ENCODE results near the gene DSEL.

DSEL gene

DNA sequence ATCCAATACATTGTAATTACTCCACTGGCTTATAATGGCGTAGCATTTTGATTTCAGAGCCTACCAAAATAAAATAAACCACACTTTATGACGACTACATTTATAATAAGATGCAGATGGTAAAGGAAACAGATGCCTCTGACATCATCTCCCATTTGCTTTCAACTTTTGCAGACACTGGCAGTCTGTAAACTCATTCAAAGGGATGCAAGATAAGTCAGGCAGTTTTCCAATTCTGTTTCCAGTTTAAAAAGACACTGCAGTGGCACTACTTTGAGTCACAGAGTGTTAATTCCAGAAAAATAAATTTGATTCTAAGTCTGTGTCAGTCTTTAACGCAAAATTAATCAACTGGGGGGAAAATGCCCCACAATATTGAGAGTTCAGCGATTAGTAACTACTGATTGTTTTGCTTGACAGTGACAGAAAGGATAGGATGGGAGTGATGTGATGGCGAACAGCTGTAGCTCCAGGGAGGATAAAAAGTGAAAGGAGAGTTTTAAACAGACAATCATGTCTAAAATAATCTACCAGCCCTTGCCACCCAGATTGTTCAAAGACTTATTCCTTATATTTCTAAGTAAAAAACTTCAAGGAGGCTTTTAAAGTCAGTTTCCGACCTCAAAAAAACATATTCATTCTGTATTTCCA lies 6.7 kb downstream of the DSEL start:
- in situ Hi-C loops (cut with MboI; ENCODE audit: low pct_unique_long_range_greater_than_20kb, low sequenced_read_pairs): no loop called here
- DNase-seq: no peak

DNA sequence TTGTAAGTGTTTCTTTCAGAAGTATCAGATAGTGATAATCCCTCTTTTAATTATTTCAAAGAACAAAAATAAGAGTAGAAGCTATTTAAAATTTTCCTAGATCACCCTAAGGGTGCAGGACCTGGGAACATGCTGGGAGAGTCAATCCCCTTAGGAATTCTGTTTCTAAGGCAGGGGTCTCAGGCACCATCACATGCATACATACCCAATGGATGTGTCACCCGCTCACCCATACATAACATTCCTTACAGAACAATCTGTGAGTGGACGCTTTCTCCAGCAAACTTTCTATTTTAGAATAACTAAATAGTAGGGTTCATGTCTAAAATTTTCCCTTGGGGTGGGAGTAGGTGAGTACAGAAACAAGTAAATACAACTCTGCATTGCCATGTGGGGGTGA lies 8.4 kb downstream of the DSEL start:
- in situ Hi-C loops (cut with MboI; ENCODE audit: low pct_unique_long_range_greater_than_20kb, low sequenced_read_pairs): no loop called here
- DNase-seq: no peak

DNA sequence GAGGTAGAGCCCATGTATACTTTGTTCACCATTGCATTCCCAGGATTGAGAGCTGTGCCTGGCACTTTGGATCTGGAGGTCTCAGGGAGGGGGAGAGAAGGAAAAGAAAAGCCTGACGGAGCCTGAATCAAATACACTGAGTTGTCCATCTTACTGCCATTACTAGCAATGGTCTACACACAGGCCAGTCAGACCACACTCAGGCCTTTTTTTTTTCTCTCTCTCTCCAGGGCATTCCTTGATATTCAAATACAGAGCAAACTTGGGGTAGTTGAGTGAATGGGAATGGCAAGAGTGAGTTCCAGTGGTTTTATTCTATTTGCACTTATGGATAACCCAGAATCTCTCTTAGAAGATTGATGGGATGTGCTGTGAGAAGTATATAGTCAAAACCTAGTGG lies 11.8 kb downstream of the DSEL start:
- in situ Hi-C loops (cut with MboI; ENCODE audit: low pct_unique_long_range_greater_than_20kb, low sequenced_read_pairs): no loop called here
- DNase-seq: no peak

DNA sequence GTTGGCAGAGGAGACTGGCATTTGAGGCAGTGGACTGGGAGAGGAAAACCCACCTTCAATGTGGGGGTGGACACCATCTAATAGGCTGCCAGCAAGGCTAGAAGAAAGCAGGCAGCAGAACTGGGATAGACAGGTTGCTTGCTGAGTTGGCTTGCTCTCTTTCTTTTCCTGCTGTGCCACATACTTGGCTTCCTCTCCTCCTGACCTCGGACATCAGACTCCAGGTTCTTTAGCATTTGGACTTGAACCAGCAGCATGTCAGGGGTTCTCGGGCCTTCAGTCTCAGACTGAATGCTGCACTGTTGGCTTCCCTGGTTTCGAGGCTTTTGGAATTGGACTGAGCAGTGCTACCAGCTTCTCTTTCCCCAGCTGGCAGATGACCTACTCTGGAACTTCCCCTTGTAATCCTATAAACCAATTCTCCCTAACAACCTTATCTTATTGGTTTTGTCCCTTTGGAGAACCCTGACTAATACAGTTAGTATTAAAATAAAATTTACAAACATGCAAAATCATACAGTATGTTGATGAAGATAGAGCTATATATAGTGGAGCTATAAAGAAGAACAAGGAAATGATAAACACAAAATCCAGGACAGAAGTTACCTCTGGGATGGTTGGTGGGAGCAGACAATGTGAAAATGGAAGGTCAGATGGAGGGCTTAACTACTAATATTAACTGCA lies 15.9 kb downstream of the DSEL start:
- in situ Hi-C loops (cut with MboI; ENCODE audit: low pct_unique_long_range_greater_than_20kb, low sequenced_read_pairs): no loop called here
- no peak for DNase-seq

DNA sequence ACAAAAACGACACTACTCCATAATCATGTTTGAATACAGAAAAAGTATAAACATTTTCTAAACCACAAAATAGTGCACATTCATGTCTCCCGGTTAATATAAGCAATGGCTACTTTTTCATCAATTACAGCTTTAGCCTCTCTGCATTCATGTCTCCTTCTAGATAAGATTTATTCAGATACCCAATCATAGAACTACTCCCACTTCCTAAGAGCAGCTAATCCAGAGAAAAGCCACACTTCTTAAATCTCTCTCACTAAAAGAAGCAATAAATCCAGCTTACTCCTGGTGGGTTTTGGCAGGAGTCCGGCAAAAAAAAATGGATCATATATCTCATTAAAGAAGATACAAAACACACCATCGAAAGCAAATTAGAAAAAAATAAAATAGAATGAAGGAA lies 20.1 kb downstream of the DSEL start:
- DNase-seq: no peak
- in situ Hi-C loops (cut with MboI; ENCODE audit: low pct_unique_long_range_greater_than_20kb, low sequenced_read_pairs): no loop called here

DNA sequence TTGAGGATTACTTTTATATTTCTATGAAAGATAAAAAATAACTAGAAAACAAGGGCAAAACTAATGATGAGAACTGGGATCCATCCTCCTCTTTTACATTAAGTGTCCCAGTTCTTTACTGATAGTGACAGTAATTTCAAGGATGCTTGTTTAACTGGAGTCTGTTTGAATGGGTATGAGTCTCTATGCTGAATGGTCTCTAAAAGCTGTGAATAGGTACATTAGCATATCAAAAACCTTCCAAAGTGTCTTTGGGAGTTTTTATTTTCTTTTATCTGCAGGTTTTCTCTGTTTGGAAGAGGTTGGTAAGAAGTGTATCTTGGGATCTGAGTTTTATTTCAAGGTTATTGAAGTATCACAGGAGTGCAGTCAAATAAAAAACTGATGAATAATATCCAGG lies 30.0 kb downstream of the DSEL start:
- in situ Hi-C loops (cut with MboI; ENCODE audit: low pct_unique_long_range_greater_than_20kb, low sequenced_read_pairs): no loop called here
- no peak for DNase-seq

DNA sequence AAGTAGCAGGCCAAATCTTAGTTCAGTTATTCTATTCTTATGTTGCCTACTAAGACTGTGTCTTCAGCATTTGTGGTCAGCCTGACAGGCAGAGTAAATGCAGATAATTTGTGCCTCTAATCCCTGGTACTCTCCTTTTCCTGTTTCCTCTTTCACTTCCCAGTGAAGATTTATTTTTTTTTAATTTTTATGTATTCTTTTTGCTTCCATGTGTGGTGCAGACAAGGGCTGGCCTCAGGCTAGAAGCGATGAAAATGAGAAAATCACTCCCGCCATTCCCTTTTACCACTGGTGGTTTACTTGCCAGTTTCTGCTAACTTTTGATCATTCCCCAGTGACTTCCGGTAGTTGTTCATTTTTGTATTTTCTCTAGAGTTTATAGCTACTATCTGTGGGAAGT lies 30.9 kb downstream of the DSEL start:
- in situ Hi-C loops (cut with MboI; ENCODE audit: low pct_unique_long_range_greater_than_20kb, low sequenced_read_pairs): no loop called here
- DNase-seq: no peak

DNA sequence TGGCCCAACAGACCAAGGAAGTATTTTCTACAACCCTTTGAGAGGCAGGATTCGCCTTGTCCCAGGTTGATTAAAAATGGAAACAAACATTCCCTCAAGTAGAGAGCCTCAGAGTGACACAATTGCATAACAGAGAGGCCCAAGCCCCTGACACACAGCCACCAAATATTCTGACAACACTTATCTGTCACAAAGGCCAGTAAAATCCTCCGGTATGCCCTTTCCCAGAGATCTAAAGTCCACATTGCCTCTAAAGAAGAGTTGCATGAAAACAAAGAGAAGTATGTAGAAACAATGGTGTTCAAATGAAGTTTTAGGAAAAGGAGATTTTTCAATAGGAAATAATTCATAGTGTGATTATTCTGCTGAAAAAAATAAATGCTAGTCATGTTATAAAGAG lies 32.1 kb downstream of the DSEL start:
- no peak for DNase-seq
- in situ Hi-C loops (cut with MboI; ENCODE audit: low pct_unique_long_range_greater_than_20kb, low sequenced_read_pairs): no loop called here

DNA sequence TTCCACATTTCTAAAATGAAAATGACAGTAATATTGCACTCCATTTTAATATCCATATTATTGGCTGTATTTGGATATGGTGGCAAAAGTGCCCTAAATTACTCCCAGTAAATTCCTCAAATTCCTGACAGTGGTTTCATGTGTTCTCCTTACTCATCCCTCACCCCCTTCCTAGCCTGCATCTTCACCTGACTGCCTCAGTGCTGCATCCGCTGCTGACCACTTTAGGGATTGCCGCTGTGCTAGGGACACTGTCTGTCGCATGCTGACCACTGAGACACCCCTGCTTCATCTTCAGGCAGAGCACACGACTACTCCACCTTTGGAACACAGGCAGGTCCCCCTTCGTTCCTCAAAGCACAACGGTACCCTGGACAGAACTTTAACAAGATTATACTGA lies 32.6 kb downstream of the DSEL start:
- DNase-seq: no peak
- in situ Hi-C loops (cut with MboI; ENCODE audit: low pct_unique_long_range_greater_than_20kb, low sequenced_read_pairs): no loop called here

DNA sequence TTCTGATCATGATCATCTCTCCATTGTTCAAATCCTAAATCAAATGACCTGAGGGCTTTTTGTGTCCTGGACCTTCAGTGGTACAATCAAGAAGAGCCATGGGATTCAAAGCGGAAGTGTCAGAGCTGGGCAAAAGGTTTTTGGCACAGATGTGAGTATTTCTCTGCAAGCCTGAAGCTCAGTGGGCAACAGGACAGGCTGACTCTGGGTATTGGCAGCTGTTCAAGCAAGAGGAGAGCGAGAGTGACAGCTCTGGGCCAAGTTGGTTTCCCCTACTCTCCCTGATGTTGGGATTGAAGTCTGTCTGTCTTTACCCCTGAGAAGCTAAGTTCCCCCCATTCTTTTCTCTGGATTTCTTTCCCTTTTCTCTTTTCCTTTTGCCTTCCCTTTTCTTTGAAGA lies 33.3 kb downstream of the DSEL start:
- in situ Hi-C loops (cut with MboI; ENCODE audit: low pct_unique_long_range_greater_than_20kb, low sequenced_read_pairs): no loop called here
- DNase-seq: no peak

DNA sequence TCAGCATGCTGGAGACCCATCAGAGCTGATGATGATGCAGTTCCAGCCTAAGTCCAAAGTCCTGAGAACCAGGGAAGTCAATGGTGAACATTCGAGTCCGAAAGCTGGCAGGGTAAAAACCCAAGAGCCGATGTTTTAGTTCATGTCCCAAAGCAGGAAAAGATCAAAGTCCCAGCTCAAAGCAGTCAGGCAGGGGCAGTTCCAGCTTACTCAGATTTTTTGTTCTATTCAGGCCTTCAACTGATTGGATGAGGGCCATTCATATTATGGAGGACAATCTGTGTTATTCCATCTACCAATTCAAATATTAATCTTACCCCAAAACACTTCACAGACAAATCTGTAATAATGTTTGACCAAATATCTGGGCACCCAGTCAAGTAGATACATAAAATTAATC lies 38.3 kb downstream of the DSEL start:
- in situ Hi-C loops (cut with MboI; ENCODE audit: low pct_unique_long_range_greater_than_20kb, low sequenced_read_pairs): no loop called here
- no peak for DNase-seq

DNA sequence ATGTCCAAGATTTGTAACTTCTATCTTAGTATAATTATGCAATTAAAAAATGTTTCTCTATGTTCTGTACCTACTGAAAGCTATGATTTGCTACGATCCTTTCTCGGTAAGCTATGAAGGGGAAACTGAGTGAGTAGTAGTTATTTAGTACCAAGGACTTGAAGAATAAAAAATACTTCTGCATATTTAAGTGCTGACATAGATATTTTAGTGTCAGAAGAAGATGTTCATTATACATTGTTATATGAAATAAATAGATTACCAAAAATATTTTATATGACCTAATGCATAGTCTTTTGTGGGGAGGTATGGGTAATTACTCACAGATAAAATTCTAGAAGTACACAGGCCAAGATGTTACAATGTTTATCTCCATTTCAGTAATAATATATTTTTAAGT lies 39.0 kb downstream of the DSEL start:
- in situ Hi-C loops (cut with MboI; ENCODE audit: low pct_unique_long_range_greater_than_20kb, low sequenced_read_pairs): no loop called here
- DNase-seq: no peak

DNA sequence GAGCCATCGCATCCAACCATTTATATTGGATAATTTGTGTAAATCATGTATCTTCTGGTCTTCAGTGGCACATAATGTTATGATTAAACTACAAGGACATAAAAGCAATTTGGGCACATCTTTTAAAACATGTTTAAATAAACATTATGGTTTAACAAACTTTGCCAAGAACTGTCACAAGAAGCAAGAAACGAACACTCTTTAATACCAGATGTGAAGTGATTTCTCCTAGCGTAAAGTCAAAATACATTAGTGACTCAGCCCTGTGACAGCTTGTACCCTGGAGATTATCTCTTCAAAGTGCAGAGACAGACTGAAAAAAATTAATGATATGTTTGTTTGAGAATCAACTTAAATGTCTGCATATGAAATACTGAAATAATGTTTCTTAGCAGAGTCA lies 39.9 kb downstream of the DSEL start:
- in situ Hi-C loops (cut with MboI; ENCODE audit: low pct_unique_long_range_greater_than_20kb, low sequenced_read_pairs): no loop called here
- DNase-seq: no peak

DNA sequence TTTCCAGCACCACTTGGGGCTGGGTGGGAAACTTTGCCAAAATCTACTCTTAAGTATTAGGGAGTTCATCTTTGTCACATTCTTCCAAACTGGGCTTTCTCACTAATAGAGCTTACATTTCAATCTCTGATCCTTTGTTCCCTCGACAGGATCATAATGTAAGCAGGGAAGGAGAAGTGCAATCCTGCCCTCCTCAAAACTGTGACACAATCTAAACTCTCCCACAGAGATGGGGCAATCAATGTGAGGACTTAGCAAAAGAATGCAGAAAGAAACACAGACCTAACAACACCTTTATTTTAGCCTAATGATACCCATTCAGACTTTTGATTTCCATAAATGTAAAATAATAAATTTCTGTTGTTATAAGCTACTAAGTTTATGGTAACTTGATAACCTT lies 40.8 kb downstream of the DSEL start:
- in situ Hi-C loops (cut with MboI; ENCODE audit: low pct_unique_long_range_greater_than_20kb, low sequenced_read_pairs): no loop called here
- no peak for DNase-seq

DNA sequence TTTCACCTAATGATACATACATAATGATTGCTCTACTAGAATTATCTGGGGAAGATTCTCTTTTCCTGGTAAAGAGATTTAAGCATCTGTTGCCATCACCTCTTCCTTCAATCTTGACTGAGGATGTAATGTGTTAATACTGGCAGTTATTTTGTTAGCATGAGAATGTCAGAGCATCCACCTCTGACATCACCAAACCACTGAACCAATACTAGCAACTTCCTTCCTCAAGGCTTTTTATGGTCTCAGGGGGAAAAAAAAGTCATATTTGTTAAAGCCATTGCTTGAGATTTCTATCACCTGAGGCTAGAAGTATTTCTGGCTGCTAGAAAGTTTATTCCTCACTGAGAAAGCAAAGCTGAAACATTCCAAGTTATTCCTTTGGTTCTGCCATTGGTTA lies 48.5 kb downstream of the DSEL start:
- in situ Hi-C loops (cut with MboI; ENCODE audit: low pct_unique_long_range_greater_than_20kb, low sequenced_read_pairs): no loop called here
- DNase-seq: no peak

DNA sequence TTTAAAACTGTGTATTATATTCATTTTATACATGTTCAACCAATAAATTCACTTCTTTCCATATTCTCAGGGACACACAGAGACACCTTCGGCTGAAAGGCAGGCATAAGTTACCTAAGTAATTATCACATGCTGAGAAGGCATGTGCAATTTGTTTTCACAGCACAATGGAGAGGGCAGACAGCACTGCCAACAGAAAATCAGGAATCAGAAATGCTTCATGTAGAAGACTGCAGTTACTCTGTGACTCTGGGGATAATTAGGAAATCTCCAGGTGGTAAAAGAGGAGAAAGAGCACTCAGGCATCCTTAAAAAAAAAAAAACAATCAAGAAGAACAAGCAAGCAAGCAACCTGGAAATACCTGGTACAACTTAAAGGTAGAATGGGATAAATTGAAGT lies 49.3 kb downstream of the DSEL start:
- in situ Hi-C loops (cut with MboI; ENCODE audit: low pct_unique_long_range_greater_than_20kb, low sequenced_read_pairs): no loop called here
- DNase-seq: no peak

DNA sequence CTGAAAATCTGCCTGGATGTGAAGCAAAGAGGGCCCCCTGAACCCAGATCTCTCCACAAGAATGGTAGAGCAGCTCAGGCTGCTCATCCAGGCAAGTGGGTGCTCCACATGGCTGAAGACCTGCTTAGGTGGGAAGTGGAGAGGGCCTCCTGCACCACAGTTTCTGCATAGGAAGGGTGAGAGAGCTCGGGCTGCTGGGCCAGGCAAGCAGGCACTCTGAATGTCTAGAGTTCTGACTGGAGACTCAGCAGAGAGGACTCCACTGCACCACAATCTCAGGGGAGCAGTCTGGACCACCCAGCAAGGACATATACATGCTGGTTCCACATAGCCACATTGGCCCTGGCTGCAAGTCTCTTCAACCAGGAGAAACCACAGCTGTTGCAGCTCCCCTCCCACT lies 52.0 kb downstream of the DSEL start:
- no peak for DNase-seq
- in situ Hi-C loops (cut with MboI; ENCODE audit: low pct_unique_long_range_greater_than_20kb, low sequenced_read_pairs): no loop called here

DNA sequence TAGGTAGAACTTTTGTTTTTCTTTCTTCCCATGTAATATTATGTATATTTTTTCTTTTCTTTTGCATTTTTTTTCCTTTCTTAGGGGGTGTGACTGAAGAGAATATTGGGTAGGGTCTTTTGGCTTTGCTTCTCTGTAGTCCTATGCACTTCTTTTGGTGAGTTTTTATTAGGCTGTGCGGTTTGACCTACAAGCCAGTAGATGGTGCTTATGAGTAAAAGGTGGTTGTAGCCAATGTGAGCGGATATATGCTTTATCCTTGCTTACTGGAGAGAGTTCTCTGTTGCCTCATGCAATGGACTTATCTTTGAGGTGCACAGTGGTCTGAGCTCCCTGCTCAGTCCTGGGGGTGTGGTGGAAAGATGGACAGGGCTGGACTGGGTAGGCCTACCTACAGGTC lies 52.7 kb downstream of the DSEL start:
- DNase-seq: peak; percentile 1
- in situ Hi-C loops (cut with MboI; ENCODE audit: low pct_unique_long_range_greater_than_20kb, low sequenced_read_pairs): no loop called here

DNA sequence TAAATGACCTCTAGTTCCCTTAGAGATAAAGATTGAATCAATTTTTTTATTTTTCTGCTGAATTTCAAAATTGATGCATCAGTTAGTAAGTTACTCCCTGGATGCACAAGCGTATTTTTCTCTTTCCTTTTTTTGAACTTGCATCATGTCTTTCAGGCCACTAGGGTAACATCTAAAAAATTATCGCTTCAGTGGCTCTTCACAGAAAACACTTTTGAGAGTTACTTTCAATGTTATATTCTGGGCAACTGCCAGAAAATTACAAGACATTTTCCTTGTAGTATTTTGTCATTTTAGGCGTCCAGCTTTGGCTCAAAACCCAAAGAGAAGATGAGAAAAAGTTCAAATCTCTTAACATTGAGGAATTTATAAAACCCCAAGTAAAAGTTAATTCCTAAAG lies 59.8 kb downstream of the DSEL start:
- DNase-seq: no peak
- in situ Hi-C loops (cut with MboI; ENCODE audit: low pct_unique_long_range_greater_than_20kb, low sequenced_read_pairs): no loop called here
